ENCODE results near the gene GORASP2.

Gene GORASP2

GRCh38 chr2:171008550-171009205 lies 79.6 kb downstream of the GORASP2 start:
- no peak for DNase-seq

GRCh38 chr2:171009386-171009785 lies 80.3 kb downstream of the GORASP2 start:
- DNase-seq: no peak

GRCh38 chr2:171013851-171014250 lies 84.8 kb downstream of the GORASP2 start:
- no peak for DNase-seq

GRCh38 chr2:171016125-171016524 lies 87.1 kb downstream of the GORASP2 start:
- no peak for DNase-seq

Measured in activated gamma-delta T cell treated with Interleukin-2 at 50 U/mL for 16 hours (primary cell).